Activated naive CD4-positive, alpha-beta T cell treated with anti-CD3 and anti-CD28 coated beads for 36 hours (primary cell): Measurements from ENCODE around the gene CTBS. TPM values are rescaled to one million over a fixed set of nuclear protein-coding genes. Genes with fewer than 3 reads are reported as not detected.

ENCODE experiments used
- CTCF ChIA-PET: fragments of 350-600 bp; sonication (Branson Sonifier 250); formaldehyde crosslinking; loops from one replicate; lab custom pipeline; 2021; ENCODE audit warnings: antibody characterized with exemption; lab: Charles Lee
- DNase-seq: peaks from one replicate; pipeline ENCODE4 v3.0.0-alpha.2; 2020
- H3K27ac Mint-ChIP-seq: one replicate; pipeline ENCODE4 v1.8.0; 2021; ENCODE audit warnings: mild to moderate bottlenecking, mixed read lengths
- H3K27me3 Mint-ChIP-seq: one replicate; pipeline ENCODE4 v1.8.0; 2021; ENCODE audit warnings: low read depth, mixed read lengths
- H3K36me3 Mint-ChIP-seq: one replicate; pipeline ENCODE4 v1.8.0; 2021; ENCODE audit warnings: low read depth, mixed read lengths
- H3K4me1 Mint-ChIP-seq: one replicate; pipeline ENCODE4 v1.8.0; 2021; ENCODE audit warnings: low read depth, mixed read lengths
- H3K4me3 Mint-ChIP-seq: one replicate; pipeline ENCODE4 v1.8.0; 2021; ENCODE audit warnings: mild to moderate bottlenecking, moderate library complexity, mixed read lengths
- H3K9me3 Mint-ChIP-seq: one replicate; pipeline ENCODE4 v1.8.0; 2021; ENCODE audit warnings: mixed read lengths
- intact Hi-C: fragments of 100-400 bp; cut with micrococcal nuclease; formaldehyde crosslinking; loops from one replicate; pipeline ENCODE4 v1.15.1; 2023
- total RNA-seq, 2 experiments: library from RNA; stranded (reverse); gene quantifications; one replicate each; pipeline ENCODE4 v1.2.3, GENCODE V29; 2021

The CTBS gene
- total RNA-seq, 2 experiments from 2014 or later: 21.1 to 21.2 TPM

DNA sequence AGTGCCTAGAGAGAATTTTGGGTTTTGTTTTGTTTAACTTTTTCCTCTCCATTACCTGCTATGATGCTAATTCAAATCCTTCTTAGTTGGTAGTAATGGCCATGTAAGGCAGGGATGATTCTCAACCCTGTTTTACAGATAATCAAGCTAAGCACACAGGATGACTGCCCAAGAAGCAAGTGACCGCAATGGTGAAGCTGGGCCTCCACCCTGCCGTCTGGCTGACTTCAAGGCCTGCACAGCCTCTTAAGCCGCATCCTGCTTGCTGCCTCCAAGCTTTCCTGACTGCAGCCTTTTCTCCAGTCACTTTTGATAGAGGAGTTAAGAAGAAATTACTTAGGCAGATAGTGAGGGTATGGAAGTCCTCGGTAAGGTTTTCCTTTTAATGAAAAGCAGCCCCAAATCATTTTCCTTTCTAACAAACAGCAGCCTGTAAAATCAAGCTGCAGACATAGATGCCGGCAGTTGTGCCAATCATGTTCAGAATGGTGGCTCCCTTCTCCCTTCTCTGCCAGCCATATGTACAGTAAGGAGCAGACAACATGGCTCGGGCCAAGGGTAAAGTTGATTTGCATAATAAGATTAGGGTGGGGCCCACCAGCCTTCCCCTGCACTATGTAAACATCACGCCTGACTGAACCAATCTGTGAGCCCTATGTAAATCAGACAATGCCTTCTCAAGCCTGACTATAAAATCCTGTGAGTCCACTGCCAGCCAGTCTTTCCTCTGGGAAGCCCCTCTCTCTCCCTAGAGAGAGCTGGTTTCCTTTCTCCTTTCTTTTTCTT lies 8.8 kb upstream of the CTBS start:
- H3K4me3 Mint-ChIP-seq: no peak overlapping the region
- H3K36me3 Mint-ChIP-seq: no peaks in the 10 kb centered on the region
- H3K27ac Mint-ChIP-seq: no peak overlapping the region
- CTCF ChIA-PET: no interaction called here
- H3K27me3 Mint-ChIP-seq: peaks cover 2% of the 10 kb centered on the region
- H3K4me1 Mint-ChIP-seq: no peaks in the 10 kb centered on the region
- H3K9me3 Mint-ChIP-seq: no peaks in the 10 kb centered on the region
- no peak for DNase-seq
- intact Hi-C loops: no loop called here

DNA sequence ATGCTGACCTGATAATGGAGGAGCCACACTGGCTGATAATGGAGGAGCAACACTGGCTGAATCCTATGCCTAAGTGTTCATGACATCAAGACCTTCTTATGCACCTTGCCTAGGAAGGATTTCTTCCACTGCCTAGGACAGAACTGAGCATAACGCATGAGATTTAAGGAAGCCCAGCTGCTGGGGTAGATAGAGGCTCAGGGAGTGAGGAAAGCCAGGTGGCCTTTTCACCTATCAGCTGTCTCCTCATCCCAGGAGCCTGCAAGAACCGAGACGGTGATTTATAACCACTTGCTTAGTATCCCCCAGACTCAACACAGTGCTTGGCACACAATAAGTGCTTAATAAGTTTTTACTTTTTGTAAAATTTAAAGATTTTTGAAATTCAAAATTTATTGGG lies 7.4 kb upstream of the CTBS start:
- intact Hi-C loops: no loop called here
- CTCF ChIA-PET: no interaction called here

DNA sequence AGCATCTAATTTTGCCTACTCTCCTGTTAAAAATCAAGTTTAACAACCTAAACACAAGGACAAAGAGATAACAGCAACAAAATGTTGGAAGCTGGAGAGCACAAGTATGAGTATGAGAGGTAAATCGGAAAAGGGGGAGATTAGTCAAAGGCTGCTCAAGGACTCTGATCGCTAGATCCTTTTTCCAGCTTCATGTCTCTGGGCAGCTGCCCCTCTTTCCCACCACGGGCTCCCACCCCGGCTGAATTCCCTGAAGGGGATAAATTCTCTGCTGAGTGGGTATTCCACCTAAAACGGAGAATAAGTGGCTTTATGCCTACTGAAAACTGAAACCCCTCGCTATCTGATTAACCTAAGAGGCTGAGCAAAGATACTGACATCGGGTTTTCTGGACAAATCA lies 696 bp upstream of the CTBS start:
- Mint-ChIP-seq H3K36me3 (peaks cover 25% of the 10 kb centered on the region), H3K9me3 (no peaks in the 10 kb centered on the region), H3K4me1 (peaks cover 28% of the 10 kb centered on the region), H3K27me3 (no peaks in the 10 kb centered on the region), H3K4me3 (peak overlapping the region; percentile 95), H3K27ac (peak overlapping the region; percentile 92)
- intact Hi-C loops: loop anchor here (1.0 to 5.0 kb wide), 6 partner anchors 96 to 702 kb away; partner anchors contain the start of genes BCL10, RPF1 and SYDE2
- DNase-seq: no peak
- CTCF ChIA-PET: interaction anchor here (1.3 to 1.4 kb wide), 2 partner anchors 46 to 132 kb away, joined by 3 to 5 read pairs; no protein-coding TSS in a partner anchor

More for the DNA sequence above, 7.4 kb upstream of the CTBS start:
- Mint-ChIP-seq H3K9me3 (no peaks in the 10 kb centered on the region), H3K36me3 (no peaks in the 10 kb centered on the region), H3K27ac (no peak overlapping the region), H3K4me3 (no peak overlapping the region), H3K4me1 (no peaks in the 10 kb centered on the region), H3K27me3 (no peaks in the 10 kb centered on the region)
- DNase-seq: no peak

DNA sequence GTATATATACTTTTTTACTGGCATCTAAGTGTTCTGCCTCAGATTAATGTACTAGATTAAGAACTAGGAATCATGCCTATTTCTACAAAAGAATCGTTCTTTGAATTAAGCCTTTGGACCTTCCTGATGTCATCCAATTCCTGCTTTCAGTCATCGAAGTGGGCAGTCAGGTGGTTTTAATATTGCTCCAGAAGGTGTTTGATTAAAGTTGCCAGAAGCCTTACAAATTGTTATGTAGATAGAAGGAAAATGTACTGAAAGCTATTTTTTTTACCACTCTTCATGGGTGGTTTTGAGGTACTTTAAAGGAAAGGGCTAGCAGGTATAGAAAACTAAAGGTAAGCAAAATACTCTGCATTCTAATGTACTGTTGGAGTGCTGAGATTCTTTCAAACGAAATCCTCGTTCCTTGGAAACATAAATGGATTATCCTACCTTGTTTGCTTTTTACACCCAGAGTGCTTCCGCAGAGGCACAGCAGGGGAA lies 716 bp downstream of the CTBS start:
- no peaks in the 10 kb centered on the region for H3K9me3 Mint-ChIP-seq
- no peaks in the 10 kb centered on the region for H3K27me3 Mint-ChIP-seq
- intact Hi-C loops: loop anchor here (1.0 to 5.0 kb wide), 8 partner anchors 26 to 704 kb away; partner anchors contain the start of genes BCL10, GNG5, PRKACB and SPATA1
- H3K4me3 Mint-ChIP-seq: peak overlapping the region; percentile 95
- peaks cover 30% of the 10 kb centered on the region for H3K4me1 Mint-ChIP-seq
- no peak for DNase-seq
- H3K36me3 Mint-ChIP-seq: peaks cover 34% of the 10 kb centered on the region
- CTCF ChIA-PET: interaction anchor here (0.7 to 1.9 kb wide), 9 partner anchors 13 to 427 kb away, joined by 3 to 9 read pairs (median 4); partner anchors contain the start of genes GNG5 and SPATA1
- H3K27ac Mint-ChIP-seq: peak overlapping the region; percentile 98

DNA sequence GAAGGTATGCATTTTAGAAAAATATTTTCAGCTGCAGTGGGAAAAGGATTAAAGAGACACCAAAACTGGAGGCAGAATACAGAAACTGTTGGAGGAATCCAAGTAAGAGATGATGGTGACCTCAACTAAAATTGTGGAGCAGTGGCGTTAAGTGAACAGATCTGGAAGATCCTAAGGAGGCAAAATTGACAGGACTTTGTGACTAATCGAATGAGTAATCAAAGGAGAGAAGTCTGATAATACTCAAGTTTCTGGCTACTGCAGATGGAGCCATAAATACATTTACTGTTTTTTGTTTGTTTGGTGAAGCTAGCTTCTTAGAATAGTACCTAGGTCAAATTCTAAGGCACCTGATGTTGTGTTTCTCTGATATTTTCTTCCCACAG lies 3.1 kb downstream of the CTBS start:
- H3K27me3 Mint-ChIP-seq: no peaks in the 10 kb centered on the region
- intact Hi-C loops: loop anchor here (5.0 kb wide), 2 partner anchors 494 to 706 kb away; partner anchors contain the start of gene BCL10
- H3K4me3 Mint-ChIP-seq: no peak overlapping the region
- no peaks in the 10 kb centered on the region for H3K9me3 Mint-ChIP-seq
- H3K27ac Mint-ChIP-seq: no peak overlapping the region
- H3K36me3 Mint-ChIP-seq: peaks cover 41% of the 10 kb centered on the region
- H3K4me1 Mint-ChIP-seq: peaks cover 42% of the 10 kb centered on the region
- no peak for DNase-seq
- CTCF ChIA-PET: interaction anchor here (1.1 to 1.2 kb wide), 2 partner anchors 49 to 63 kb away, joined by 3 to 7 read pairs; no protein-coding TSS in a partner anchor

DNA sequence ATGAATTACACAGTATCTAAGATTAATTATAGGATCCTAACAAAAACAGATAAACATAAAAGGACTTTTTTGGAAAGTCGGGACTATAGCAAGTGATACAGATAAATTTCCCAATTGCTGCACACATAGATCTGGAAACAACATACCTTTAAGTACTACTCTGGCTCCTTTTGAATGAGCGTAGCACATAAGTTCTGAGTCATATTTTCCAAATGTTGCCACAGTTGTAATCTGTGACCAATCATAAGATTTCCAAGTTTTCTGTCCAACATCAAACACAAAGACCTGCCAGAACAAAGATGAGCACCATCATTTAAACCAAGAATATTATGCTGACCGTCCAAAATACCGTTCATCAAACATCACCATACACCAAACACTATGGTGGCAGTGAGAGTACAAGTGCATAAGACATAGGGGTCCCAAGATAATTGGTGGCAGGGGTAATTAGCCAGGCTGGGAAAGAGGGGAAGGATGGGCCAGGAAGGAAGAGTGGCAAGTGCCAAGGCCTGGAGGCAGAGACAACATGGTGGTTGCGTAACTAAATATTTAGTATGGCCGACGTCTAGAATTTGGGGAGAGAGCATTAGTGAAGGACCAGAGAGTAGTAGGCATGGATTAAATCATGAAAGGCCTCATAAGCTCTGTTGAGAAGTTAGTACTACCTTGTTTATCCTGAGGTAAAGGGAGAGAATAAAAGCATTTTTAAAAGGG lies 3.6 kb downstream of the CTBS start:
- Mint-ChIP-seq H3K4me3 (no peak overlapping the region), H3K36me3 (peaks cover 41% of the 10 kb centered on the region), H3K27me3 (no peaks in the 10 kb centered on the region), H3K9me3 (no peaks in the 10 kb centered on the region), H3K4me1 (peaks cover 42% of the 10 kb centered on the region), H3K27ac (no peak overlapping the region)
- CTCF ChIA-PET: interaction anchor here (1.1 to 1.2 kb wide), 2 partner anchors 50 to 62 kb away, joined by 3 to 7 read pairs; no protein-coding TSS in a partner anchor
- intact Hi-C loops: loop anchor here (5.0 kb wide), 2 partner anchors 493 to 707 kb away; partner anchors contain the start of gene BCL10
- DNase-seq: no peak

DNA sequence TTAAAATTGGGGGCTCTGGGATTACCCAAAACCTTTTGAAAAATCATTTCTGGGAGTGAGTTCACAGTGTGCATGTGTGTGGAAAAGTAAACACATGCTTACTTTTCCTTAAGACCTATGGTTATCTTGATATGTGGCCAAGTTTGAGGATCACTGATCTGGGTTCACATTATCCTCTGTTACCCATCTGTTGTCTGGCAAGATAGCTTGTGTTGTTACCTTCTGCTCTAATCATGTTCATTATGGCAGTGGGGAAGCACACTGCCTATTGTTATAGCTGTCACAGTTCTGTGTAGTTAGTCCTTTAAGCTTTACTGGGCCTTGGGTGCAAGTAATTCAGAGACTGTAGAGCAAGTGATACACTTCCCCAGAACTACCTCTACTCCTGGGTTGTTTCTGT lies 5.0 kb downstream of the CTBS start:
- peaks cover 37% of the 10 kb centered on the region for H3K4me1 Mint-ChIP-seq
- intact Hi-C loops: no loop called here
- peaks cover 41% of the 10 kb centered on the region for H3K36me3 Mint-ChIP-seq

DNA sequence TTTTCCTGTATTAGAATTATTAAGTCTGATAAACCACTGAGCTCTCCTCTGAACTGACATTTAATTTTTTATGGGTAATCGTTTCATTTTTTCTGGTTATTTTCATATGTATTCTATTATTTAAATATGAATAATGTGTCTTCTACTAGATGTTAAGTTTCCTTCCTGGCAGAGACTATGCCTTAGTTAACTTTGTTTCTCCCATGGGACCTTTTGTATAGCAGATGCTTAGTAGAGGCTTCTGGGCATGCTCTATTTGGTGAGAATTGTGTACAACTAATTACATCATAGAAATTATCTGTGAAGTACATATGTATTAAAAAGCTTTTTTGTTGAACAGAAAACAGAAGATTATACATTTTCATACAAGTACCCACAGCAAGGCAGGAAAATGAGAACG lies 23.4 kb downstream of the CTBS start:
- CTCF ChIA-PET: no interaction called here
- intact Hi-C loops: no loop called here
- H3K9me3 Mint-ChIP-seq: no peaks in the 10 kb centered on the region
- peaks cover 4% of the 10 kb centered on the region for H3K36me3 Mint-ChIP-seq
- no peaks in the 10 kb centered on the region for H3K27me3 Mint-ChIP-seq
- H3K27ac Mint-ChIP-seq: no peak overlapping the region
- no peak overlapping the region for H3K4me3 Mint-ChIP-seq
- DNase-seq: no peak
- H3K4me1 Mint-ChIP-seq: no peaks in the 10 kb centered on the region

More for the DNA sequence above, 5.0 kb downstream of the CTBS start:
- Mint-ChIP-seq H3K9me3 (no peaks in the 10 kb centered on the region), H3K27me3 (no peaks in the 10 kb centered on the region), H3K4me3 (no peak overlapping the region), H3K27ac (no peak overlapping the region)
- DNase-seq: no peak
- CTCF ChIA-PET: interaction anchor here (1.3 kb wide), 1 partner anchor 51 kb away, joined by 3 read pairs; no protein-coding TSS in a partner anchor

DNA sequence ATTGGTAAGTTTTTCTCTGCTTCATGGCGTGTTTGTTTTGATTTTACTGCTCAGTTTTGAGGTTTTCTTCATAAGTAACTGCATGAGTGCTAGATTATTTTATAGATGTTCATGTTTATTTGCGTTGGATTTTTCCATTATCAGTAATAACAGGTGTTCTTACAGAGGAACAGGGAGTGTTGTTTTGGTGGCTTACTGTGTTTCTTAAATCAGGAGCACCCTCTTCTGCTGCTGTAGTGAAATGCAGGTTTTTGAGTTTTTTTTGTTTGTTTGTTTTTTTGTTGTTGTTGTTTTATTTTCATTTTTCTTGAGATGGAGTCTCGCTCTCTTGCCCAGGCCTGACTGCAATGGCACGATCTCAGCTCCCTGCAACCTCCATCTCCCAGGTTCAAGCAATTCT lies 32.6 kb downstream of the CTBS start:
- intact Hi-C loops: loop anchor here (1.0 kb wide), 1 partner anchor 99 kb away; no protein-coding TSS in a partner anchor
- no peak overlapping the region for H3K27ac Mint-ChIP-seq
- CTCF ChIA-PET: interaction anchor here (0.8 to 1.4 kb wide), 2 partner anchors 85 to 104 kb away, joined by 3 to 4 read pairs; no protein-coding TSS in a partner anchor

DNA sequence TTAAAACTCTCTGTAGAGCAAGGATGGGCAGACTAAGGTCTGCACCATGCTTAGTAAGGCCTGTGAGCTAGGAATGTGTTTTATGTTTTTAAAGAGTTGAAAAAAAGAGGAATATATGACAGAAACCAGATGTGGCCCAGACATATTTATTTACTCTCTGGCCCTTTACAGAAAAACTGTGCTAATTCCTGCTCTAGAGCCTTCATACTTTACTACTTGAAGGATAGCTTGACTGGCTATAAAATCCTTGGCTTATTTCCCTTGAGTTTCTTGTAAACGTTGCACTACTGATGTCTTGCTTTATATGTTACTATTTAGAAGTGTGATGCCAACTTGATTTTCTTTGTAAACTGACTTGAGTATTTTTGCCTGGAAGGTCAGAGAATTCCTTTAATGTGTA lies 33.5 kb downstream of the CTBS start:
- Mint-ChIP-seq H3K27me3 (no peaks in the 10 kb centered on the region), H3K4me1 (peaks cover 12% of the 10 kb centered on the region), H3K9me3 (no peaks in the 10 kb centered on the region), H3K36me3 (peaks cover 5% of the 10 kb centered on the region), H3K27ac (no peak overlapping the region), H3K4me3 (no peak overlapping the region)
- no peak for DNase-seq
- CTCF ChIA-PET: interaction anchor here (0.6 to 1.8 kb wide), 2 partner anchors 11 to 80 kb away, joined by 3 to 6 read pairs; no protein-coding TSS in a partner anchor
- intact Hi-C loops: loop anchor here (1.0 kb wide), 1 partner anchor 98 kb away; no protein-coding TSS in a partner anchor

More for the DNA sequence above, 32.6 kb downstream of the CTBS start:
- DNase-seq: no peak
- H3K4me3 Mint-ChIP-seq: no peak overlapping the region
- peaks cover 5% of the 10 kb centered on the region for H3K36me3 Mint-ChIP-seq
- no peaks in the 10 kb centered on the region for H3K27me3 Mint-ChIP-seq
- H3K4me1 Mint-ChIP-seq: peaks cover 12% of the 10 kb centered on the region
- no peaks in the 10 kb centered on the region for H3K9me3 Mint-ChIP-seq

DNA sequence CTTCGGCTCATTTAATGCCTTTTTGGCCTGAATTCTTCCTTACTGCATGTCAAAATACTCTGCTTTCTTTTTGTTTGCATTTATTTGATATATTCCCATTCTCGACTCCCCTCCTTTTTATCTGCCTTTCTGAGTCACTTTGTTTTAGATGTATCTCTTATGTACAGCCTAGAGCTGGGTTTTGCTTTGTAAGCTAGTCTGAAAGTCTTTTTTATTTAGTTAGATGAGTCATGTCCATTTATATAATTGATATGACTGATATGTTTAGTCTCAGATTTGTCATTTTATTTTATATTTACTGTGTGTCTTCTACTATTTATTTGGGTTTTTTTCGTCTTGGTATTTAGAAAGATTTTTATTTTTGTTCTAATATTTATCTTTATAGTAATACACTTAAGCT lies 34.3 kb downstream of the CTBS start:
- intact Hi-C loops: loop anchor here (10.0 kb wide), 1 partner anchor 605 kb away; no protein-coding TSS in a partner anchor
- CTCF ChIA-PET: interaction anchor here (1.8 kb wide), 1 partner anchor 81 kb away, joined by 6 read pairs; no protein-coding TSS in a partner anchor

More for the DNA sequence above, 34.3 kb downstream of the CTBS start:
- H3K27me3 Mint-ChIP-seq: no peaks in the 10 kb centered on the region
- DNase-seq: no peak
- H3K27ac Mint-ChIP-seq: no peak overlapping the region
- peaks cover 5% of the 10 kb centered on the region for H3K36me3 Mint-ChIP-seq
- peaks cover 12% of the 10 kb centered on the region for H3K4me1 Mint-ChIP-seq
- no peaks in the 10 kb centered on the region for H3K9me3 Mint-ChIP-seq
- H3K4me3 Mint-ChIP-seq: no peak overlapping the region
